HFFc6 (cell line): ENCODE results near the gene NOS3. TPM values are rescaled to one million over a fixed set of nuclear protein-coding genes. Genes with fewer than 3 reads are reported as not detected.

ENCODE experiments used
- DNase-seq: peaks from one replicate; pipeline ENCODE4 v3.0.0-alpha.2; 2018
- H3K27ac Mint-ChIP-seq: 2 replicates; pipeline ENCODE4 v1.8.0; 2020; ENCODE audit warnings: mild to moderate bottlenecking, mixed read lengths
- H3K27me3 Mint-ChIP-seq: 2 replicates; pipeline ENCODE4 v1.8.0; 2021; ENCODE audit warnings: mild to moderate bottlenecking, moderate library complexity, mixed read lengths; ENCODE audit not compliant: insufficient read depth
- H3K36me3 Mint-ChIP-seq: 2 replicates; pipeline ENCODE4 v1.8.0; 2021; ENCODE audit warnings: low read depth, mixed read lengths
- H3K4me1 Mint-ChIP-seq: 2 replicates; pipeline ENCODE4 v1.8.0; 2020; ENCODE audit warnings: low read depth, mixed read lengths
- H3K4me3 Mint-ChIP-seq: 2 replicates; pipeline ENCODE4 v1.8.0; 2020; ENCODE audit warnings: mild to moderate bottlenecking, moderate library complexity, mixed read lengths
- H3K9me3 Mint-ChIP-seq: 2 replicates; pipeline ENCODE4 v1.8.0; 2020; ENCODE audit warnings: mild to moderate bottlenecking, mixed read lengths
- total RNA-seq, 6 experiments: library from RNA; stranded (reverse); fragmentation: NEBNext Ultra II Directional; extraction: Animal tissue kit (Norgen Biotek cat#: 25700); gene quantifications; 2 replicates in 1 of 6; 3 replicates in 5 of 6; pipeline ENCODE4 v1.2.3, GENCODE V29; 2021
- TF ChIP-seq, protein P1 (sequence below): fragments of 200-600 bp; sonication (generic); IDR thresholded peaks from 2 replicates; pipeline ENCODE4 v1.5.0; 2021; ENCODE audit warnings: antibody characterized with exemption, mild to moderate bottlenecking

The NOS3 gene
- total RNA-seq, 6 experiments from 2014 or later: 0.55 to 3.0 (median 2.0) TPM

DNA sequence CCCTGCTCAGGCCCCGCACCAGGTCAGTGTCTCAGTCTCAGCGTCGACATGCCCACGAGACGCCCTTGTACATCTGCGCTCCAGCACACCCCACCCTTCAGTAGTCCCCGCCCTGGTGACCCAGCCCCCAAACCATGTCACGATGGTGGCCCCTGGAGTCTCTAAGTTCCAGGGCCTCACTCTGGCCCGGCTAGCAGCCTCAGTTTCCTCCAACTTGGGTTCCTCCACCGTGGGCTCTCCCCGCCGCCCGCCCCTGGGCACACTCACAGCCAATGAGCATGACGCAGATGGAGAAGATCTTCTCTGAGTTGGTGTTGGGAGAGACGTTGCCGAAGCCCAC, 39.7 kb upstream of the NOS3 start:
- TF ChIP-seq, protein P1, sequence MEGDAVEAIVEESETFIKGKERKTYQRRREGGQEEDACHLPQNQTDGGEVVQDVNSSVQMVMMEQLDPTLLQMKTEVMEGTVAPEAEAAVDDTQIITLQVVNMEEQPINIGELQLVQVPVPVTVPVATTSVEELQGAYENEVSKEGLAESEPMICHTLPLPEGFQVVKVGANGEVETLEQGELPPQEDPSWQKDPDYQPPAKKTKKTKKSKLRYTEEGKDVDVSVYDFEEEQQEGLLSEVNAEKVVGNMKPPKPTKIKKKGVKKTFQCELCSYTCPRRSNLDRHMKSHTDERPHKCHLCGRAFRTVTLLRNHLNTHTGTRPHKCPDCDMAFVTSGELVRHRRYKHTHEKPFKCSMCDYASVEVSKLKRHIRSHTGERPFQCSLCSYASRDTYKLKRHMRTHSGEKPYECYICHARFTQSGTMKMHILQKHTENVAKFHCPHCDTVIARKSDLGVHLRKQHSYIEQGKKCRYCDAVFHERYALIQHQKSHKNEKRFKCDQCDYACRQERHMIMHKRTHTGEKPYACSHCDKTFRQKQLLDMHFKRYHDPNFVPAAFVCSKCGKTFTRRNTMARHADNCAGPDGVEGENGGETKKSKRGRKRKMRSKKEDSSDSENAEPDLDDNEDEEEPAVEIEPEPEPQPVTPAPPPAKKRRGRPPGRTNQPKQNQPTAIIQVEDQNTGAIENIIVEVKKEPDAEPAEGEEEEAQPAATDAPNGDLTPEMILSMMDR: no peak
- Mint-ChIP-seq H3K36me3 (no peaks in the 10 kb centered on the region), H3K27ac (no peak overlapping the region), H3K27me3 (peaks cover 28% of the 10 kb centered on the region), H3K4me1 (peaks cover 6% of the 10 kb centered on the region), H3K9me3 (no peaks in the 10 kb centered on the region), H3K4me3 (no peak overlapping the region)
- no peak for DNase-seq

DNA sequence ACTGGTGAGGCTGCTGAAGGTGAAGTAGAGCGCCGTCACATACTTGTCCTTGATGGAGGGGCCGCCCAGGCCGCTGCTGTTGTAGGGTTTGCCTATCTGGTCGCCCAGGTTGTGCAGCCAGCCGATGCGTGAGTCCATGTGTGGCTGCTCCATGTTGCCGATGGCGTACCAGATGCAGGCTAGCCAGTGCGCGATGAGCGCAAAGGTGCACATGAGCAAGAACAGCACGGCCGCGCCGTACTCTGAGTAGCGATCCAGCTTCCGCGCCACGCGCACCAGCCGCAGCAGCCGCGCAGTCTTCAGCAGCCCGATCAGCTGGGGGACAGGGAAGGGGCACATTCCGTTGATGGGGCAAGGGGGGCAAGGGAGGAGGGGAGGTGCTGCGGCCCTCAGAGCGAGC, 39.3 kb upstream of the NOS3 start:
- peaks cover 6% of the 10 kb centered on the region for H3K4me1 Mint-ChIP-seq
- no peak overlapping the region for H3K4me3 Mint-ChIP-seq
- no peaks in the 10 kb centered on the region for H3K9me3 Mint-ChIP-seq
- H3K36me3 Mint-ChIP-seq: no peaks in the 10 kb centered on the region
- TF ChIP-seq, protein P1: no peak
- DNase-seq: no peak
- no peak overlapping the region for H3K27ac Mint-ChIP-seq
- H3K27me3 Mint-ChIP-seq: peaks cover 28% of the 10 kb centered on the region

DNA sequence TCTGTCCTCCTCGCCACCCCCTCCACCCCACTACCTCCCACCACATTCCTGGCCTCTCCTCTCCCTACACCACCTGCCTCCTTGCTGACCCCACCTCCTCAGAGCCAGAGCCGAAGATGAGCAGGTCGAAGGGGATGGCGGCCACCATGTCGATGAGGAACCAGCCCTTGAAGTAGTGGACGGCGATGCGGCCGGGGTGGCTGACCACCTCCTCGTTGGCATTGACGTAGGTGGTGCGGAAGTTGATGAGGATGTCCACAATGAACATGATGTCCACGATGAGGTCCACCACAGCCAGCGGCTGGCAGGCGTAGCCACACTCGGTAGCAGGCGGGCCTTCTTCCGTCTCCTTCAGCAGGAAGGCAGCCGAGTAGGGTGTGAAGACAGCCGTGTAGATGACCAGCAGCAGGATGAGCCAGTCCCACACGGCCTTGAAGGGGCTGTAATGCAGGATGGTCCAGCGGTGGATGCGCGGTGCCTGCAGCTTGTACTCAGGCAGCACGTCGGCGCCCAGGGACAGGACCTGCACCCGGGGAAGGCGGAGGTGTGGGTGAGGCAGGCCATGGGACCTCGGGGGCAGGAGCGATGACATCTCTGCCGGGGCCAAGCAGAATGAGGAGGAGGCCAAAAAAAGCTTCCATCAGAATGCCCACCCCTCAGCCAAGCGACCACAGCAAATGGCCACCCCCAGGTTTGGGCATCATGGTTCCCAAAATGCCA, 38.3 kb upstream of the NOS3 start:
- H3K4me3 Mint-ChIP-seq: no peak overlapping the region
- no peak overlapping the region for H3K27ac Mint-ChIP-seq
- peaks cover 28% of the 10 kb centered on the region for H3K27me3 Mint-ChIP-seq
- no peaks in the 10 kb centered on the region for H3K36me3 Mint-ChIP-seq
- peaks cover 6% of the 10 kb centered on the region for H3K4me1 Mint-ChIP-seq
- TF ChIP-seq, protein P1: no peak
- DNase-seq: no peak
- no peaks in the 10 kb centered on the region for H3K9me3 Mint-ChIP-seq

DNA sequence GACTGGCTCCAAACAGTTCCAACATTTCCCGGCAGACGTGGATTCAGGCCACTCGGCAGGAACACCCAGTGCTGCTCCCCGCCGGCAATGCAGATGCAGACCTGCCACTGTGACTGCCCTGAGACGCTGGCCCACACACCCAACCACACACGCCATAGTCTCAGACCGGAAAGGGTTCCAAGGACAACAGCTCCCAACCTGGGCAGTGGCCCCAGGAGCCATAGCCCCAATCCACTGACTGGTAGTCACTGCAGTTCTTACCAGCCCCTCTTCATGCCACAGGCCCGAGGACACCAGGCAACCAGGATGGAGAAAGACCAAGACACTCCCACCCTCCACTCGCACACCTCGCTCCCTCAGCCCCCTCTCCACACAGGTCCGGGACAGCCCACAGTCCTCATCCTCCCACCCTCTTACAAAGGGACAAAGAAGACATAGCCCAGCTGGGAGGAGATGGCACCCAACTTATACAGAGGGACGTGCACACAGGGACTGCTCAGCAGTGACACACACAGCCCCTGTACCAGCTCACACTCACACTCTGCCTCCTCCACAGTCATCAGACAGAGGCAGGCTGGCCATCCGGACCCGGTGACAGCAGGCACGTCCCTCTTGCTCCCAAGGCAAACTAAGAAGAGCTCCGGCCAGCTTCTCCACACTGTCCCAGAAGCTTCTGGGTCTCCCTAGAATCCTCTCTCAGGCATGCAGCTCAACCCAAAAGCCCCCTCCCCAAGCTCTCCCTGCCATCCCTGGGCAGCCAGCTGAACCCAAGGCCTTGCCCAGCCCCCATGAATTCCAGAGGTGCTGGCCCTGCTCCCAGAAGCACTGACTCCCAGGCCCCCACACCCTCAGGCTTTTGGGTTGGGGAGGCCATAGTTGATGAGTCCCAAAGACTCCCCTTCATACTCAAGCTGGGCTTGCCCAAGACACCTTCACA, 37.5 kb upstream of the NOS3 start:
- no peaks in the 10 kb centered on the region for H3K9me3 Mint-ChIP-seq
- no peak for DNase-seq
- H3K27me3 Mint-ChIP-seq: peaks cover 28% of the 10 kb centered on the region

DNA sequence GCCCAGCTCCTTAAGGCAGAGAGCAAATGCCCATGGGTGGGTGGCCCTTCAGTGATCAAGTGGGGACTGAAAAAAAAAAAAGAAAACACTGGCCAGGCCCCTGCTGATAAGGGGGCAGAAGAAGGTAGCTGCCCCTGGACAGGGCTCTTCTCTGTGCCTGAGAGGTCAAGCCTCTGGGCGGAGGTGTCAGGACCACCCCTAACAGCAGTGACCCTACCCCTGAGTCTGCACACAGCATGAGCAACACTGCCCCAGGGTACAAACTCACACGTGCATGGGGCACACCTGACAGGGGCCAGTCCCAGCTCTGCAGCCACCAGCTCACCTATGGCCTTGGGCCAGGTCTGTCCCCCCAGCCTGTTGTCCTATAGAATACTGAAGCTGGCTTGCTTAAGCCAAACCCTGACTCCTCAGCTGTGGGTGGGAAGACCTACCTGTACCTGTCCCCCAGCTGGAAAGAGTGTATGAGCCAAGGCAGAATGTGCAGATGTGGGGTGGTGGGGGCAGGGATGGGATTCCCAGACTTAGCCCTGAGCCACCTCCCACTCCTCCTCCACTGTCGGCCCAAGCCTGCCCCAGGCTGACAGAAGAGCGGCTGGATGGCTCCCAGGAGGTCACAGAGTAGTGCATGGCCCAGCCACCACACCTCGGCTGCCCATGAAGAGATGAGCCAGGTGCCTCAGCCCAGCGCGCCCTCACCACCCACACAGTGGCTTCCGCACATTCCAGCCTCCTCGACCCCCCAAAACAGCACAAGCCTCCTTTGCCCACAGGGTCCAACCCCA, 36.4 kb upstream of the NOS3 start:
- no peak overlapping the region for H3K4me3 Mint-ChIP-seq
- TF ChIP-seq, protein P1: no peak
- H3K36me3 Mint-ChIP-seq: no peaks in the 10 kb centered on the region
- no peak overlapping the region for H3K27ac Mint-ChIP-seq
- peaks cover 4% of the 10 kb centered on the region for H3K4me1 Mint-ChIP-seq
- no peaks in the 10 kb centered on the region for H3K9me3 Mint-ChIP-seq
- DNase-seq: no peak
- peaks cover 29% of the 10 kb centered on the region for H3K27me3 Mint-ChIP-seq

More for the DNA sequence above, 37.5 kb upstream of the NOS3 start:
- H3K36me3 Mint-ChIP-seq: no peaks in the 10 kb centered on the region
- no peak overlapping the region for H3K27ac Mint-ChIP-seq
- H3K4me1 Mint-ChIP-seq: peaks cover 6% of the 10 kb centered on the region
- H3K4me3 Mint-ChIP-seq: no peak overlapping the region
- TF ChIP-seq, protein P1: no peak
